H1 (cell line): Measurements from ENCODE around the gene ZNF487. TPM values are rescaled to one million over a fixed set of nuclear protein-coding genes. Genes with fewer than 3 reads are reported as not detected.
A peak's percentile ranks its signal among the peaks of the same experiment; 100 is the strongest.

Experiments used
- CTCF ChIA-PET: fragments of 300-600 bp; sonication (Branson Sonifier 250); formaldehyde crosslinking; loops from one replicate; lab custom pipeline; 2021; ENCODE audit not compliant: partially characterized antibody; lab: Charles Lee
- POLR2A ChIA-PET: fragments of 300-600 bp; sonication (Branson Sonifier 250); formaldehyde crosslinking; loops from one replicate; lab custom pipeline; 2021; ENCODE audit warnings: inconsistent platforms; ENCODE audit not compliant: partially characterized antibody; lab: Charles Lee
- DNase-seq, 2 experiments: peaks; one replicate each; pipeline versions ENCODE4 v3.0.0 to v3.0.0-alpha.2; 2010 to 2022; ENCODE audit warnings: low spot score in 2 of 2, low read depth in 1 of 2, mixed read lengths in 1 of 2
- FAIRE-seq: peaks from 2 replicates; lab custom pipeline; 2011; peaks lifted over from hg19 to GRCh38; lab: Jason Lieb, UNC
- H2AFZ ChIP-seq: 2 replicates; pipeline ENCODE4 v1.8.1; 2012; ENCODE audit warnings: low read length, inconsistent platforms
- H2AK5ac ChIP-seq: 2 replicates; pipeline ENCODE4 v1.6.1; 2013; ENCODE audit warnings: low read depth, low read length
- H2BK120ac ChIP-seq: replicated peaks from 2 replicates; pipeline ENCODE3; 2013; ENCODE audit warnings: low read depth, low read length, inconsistent platforms
- H2BK12ac ChIP-seq: 2 replicates; pipeline ENCODE4 v1.6.1; 2013; ENCODE audit warnings: low read depth, low read length
- H2BK15ac ChIP-seq: 2 replicates; pipeline ENCODE4 v1.6.1; 2013; ENCODE audit warnings: low read length
- H2BK20ac ChIP-seq: 2 replicates; pipeline ENCODE4 v1.6.1; 2013; ENCODE audit warnings: low read length
- H2BK5ac ChIP-seq: 2 replicates; pipeline ENCODE4 v1.6.1; 2013; ENCODE audit warnings: low read depth, low read length
- H3K14ac ChIP-seq: 2 replicates; pipeline ENCODE4 v1.6.1; 2013; ENCODE audit warnings: inconsistent platforms; ENCODE audit not compliant: insufficient read length
- H3K18ac ChIP-seq: 2 replicates; pipeline ENCODE4 v1.6.1; 2013; ENCODE audit warnings: low read length; ENCODE audit errors: extremely low read depth
- H3K23ac ChIP-seq: 2 replicates; pipeline ENCODE4 v1.6.1; 2013; ENCODE audit warnings: inconsistent platforms; ENCODE audit not compliant: insufficient read length
- H3K23me2 ChIP-seq: 2 replicates; pipeline ENCODE4 v1.6.1; 2013; ENCODE audit warnings: low read depth, low read length
- H3K27ac ChIP-seq: 2 replicates; pipeline ENCODE4 v1.6.1; 2011; ENCODE audit warnings: low read depth, low read length, inconsistent platforms
- H3K27me3 ChIP-seq, 4 experiments: replicated peaks in 1 of 4; 1 replicate in 1 of 4; 2 replicates in 3 of 4; pipeline versions ENCODE4 v1.6.1 to v1.8.1; 2011 to 2013; ENCODE audit warnings: low read length in 3 of 4, mild to moderate bottlenecking in 3 of 4, inconsistent platforms in 2 of 4, mixed read lengths in 2 of 4, moderate library complexity in 1 of 4; ENCODE audit not compliant: control insufficient read depth in 3 of 4, insufficient read depth in 3 of 4; ENCODE audit errors: extremely low read depth in 1 of 4
- H3K36me3 ChIP-seq, 4 experiments: 2 replicates each; pipeline versions ENCODE4 v1.6.1 to v1.8.1; 2011 to 2013; ENCODE audit warnings: mild to moderate bottlenecking in 4 of 4, low read length in 3 of 4, moderate library complexity in 2 of 4, control low read depth in 1 of 4, inconsistent platforms in 1 of 4; ENCODE audit not compliant: insufficient read depth in 4 of 4, control insufficient read depth in 2 of 4
- H3K4ac ChIP-seq: replicated peaks from 2 replicates; pipeline ENCODE3; 2013; ENCODE audit warnings: low read length, low read depth, mixed read lengths, inconsistent platforms; ENCODE audit not compliant: insufficient read length
- H3K4me1 ChIP-seq, 4 experiments: replicated peaks in 1 of 4; 1 replicate in 1 of 4; 2 replicates in 3 of 4; pipeline versions ENCODE4 v1.6.1 to v1.8.1; 2011 to 2013; ENCODE audit warnings: low read length in 3 of 4, inconsistent platforms in 2 of 4, mixed read lengths in 1 of 4; ENCODE audit not compliant: insufficient read depth in 4 of 4, control insufficient read depth in 3 of 4
- H3K4me2 ChIP-seq, 2 experiments: 2 replicates each; pipeline versions ENCODE4 v1.6.1 to v1.8.1; 2011 to 2013; ENCODE audit warnings: low read depth in 2 of 2, low read length in 2 of 2, control low read depth in 1 of 2, inconsistent platforms in 1 of 2, mild to moderate bottlenecking in 1 of 2; ENCODE audit not compliant: insufficient read depth in 1 of 2
- H3K4me3 ChIP-seq, 4 experiments: fragments of 200-600, 300-600 bp in 1 of 4; sonication (generic), shearing (Covaris generic), sonication (Bioruptor Twin) in 1 of 4; 2 replicates each; pipeline versions ENCODE4 v1.5.1 to v1.8.1; 2011 to 2016; ENCODE audit warnings: low read length in 4 of 4, low read depth in 3 of 4, control low read depth in 2 of 4, inconsistent platforms in 2 of 4, mild to moderate bottlenecking in 2 of 4, mixed read lengths in 1 of 4, moderate library complexity in 1 of 4; ENCODE audit not compliant: insufficient read depth in 2 of 4; ENCODE audit errors: extremely low read depth in 1 of 4
- H3K56ac ChIP-seq: replicated peaks from 2 replicates; pipeline ENCODE3; 2013; ENCODE audit warnings: low read depth, mild to moderate bottlenecking, mixed read lengths, low read length, inconsistent platforms; ENCODE audit not compliant: insufficient read length
- H3K79me1 ChIP-seq: 2 replicates; pipeline ENCODE4 v1.6.1; 2013; ENCODE audit warnings: low read depth, low read length, control low read depth
- H3K79me2 ChIP-seq, 2 experiments: 2 replicates each; pipeline versions ENCODE4 v1.6.1 to v1.8.1; 2012 to 2013; ENCODE audit warnings: low read length in 2 of 2, mild to moderate bottlenecking in 2 of 2, inconsistent platforms in 1 of 2; ENCODE audit not compliant: insufficient read depth in 2 of 2, control insufficient read depth in 1 of 2
- H3K9ac ChIP-seq, 4 experiments: replicated peaks in 1 of 4; 1 replicate in 1 of 4; 2 replicates in 3 of 4; pipeline versions ENCODE4 v1.6.1 to v1.8.1; 2011 to 2013; ENCODE audit warnings: low read depth in 3 of 4, low read length in 3 of 4, control low read depth in 2 of 4, mild to moderate bottlenecking in 2 of 4, moderate library complexity in 2 of 4, inconsistent platforms in 1 of 4; ENCODE audit errors: extremely low read depth in 1 of 4
- H3K9me3 ChIP-seq, 2 experiments: 2 replicates each; pipeline versions ENCODE4 v1.6.1 to v1.8.1; 2012 to 2013; ENCODE audit warnings: mild to moderate bottlenecking in 2 of 2, moderate library complexity in 2 of 2, control low read depth in 1 of 2, inconsistent platforms in 1 of 2, low read depth in 1 of 2, low read length in 1 of 2, mixed read lengths in 1 of 2; ENCODE audit not compliant: insufficient read depth in 2 of 2
- H4K20me1 ChIP-seq, 2 experiments: replicated peaks in 1 of 2; 2 replicates each; pipeline versions ENCODE3 to v1.8.1; 2011 to 2013; ENCODE audit warnings: inconsistent platforms in 2 of 2, low read length in 2 of 2, mild to moderate bottlenecking in 1 of 2; ENCODE audit not compliant: insufficient read depth in 2 of 2, control insufficient read depth in 1 of 2
- H4K5ac ChIP-seq: 2 replicates; pipeline ENCODE4 v1.6.1; 2013; ENCODE audit warnings: low read length, low read depth, mixed read lengths, inconsistent platforms; ENCODE audit not compliant: insufficient read length
- H4K8ac ChIP-seq: 2 replicates; pipeline ENCODE4 v1.8.0; 2013; ENCODE audit warnings: mild to moderate bottlenecking, moderate library complexity, low read length, inconsistent platforms; ENCODE audit not compliant: insufficient read depth; ENCODE audit errors: extremely low read depth
- H4K91ac ChIP-seq: replicated peaks from 2 replicates; pipeline ENCODE3; 2013; ENCODE audit warnings: low read length, mixed read lengths, inconsistent platforms; ENCODE audit not compliant: insufficient read length
- BACH1 ChIP-seq: IDR thresholded peaks from 2 replicates; pipeline ENCODE4 v1.6.1; 2012; ENCODE audit warnings: low read length, improper control_type of control experiment
- BRCA1 ChIP-seq: IDR thresholded peaks from 2 replicates; pipeline ENCODE4 v1.6.1; 2012; ENCODE audit warnings: low read depth, low read length, improper control_type of control experiment
- CBX8 ChIP-seq: fragments of 300-800, 300-1000 bp; sonication (generic); IDR thresholded peaks from 2 replicates; pipeline ENCODE4 v1.7.1; 2016; ENCODE audit warnings: low read depth, low read length, borderline replicate concordance
- EGR1 ChIP-seq: IDR thresholded peaks from 2 replicates; pipeline ENCODE4 v1.6.1; 2011; ENCODE audit warnings: low read depth, low read length, borderline replicate concordance
- KDM1A ChIP-seq: fragments of 200-600, 300-600 bp; sonication (generic); IDR thresholded peaks from 2 replicates; pipeline ENCODE4 v1.7.1; 2016; ENCODE audit warnings: mild to moderate bottlenecking, low read length, borderline replicate concordance
- POU5F1 ChIP-seq: IDR thresholded peaks from 2 replicates; pipeline ENCODE4 v1.6.1; 2011; ENCODE audit warnings: low read depth, mild to moderate bottlenecking, low read length, moderate library complexity
- RFX5 ChIP-seq: IDR thresholded peaks from 2 replicates; pipeline ENCODE4 v1.6.1; 2011; ENCODE audit warnings: low read depth, low read length, improper control_type of control experiment, borderline replicate concordance
- TBP ChIP-seq: IDR thresholded peaks from 2 replicates; pipeline ENCODE4 v1.6.1; 2011; ENCODE audit warnings: low read depth, low read length, improper control_type of control experiment
- TCF12 ChIP-seq: IDR thresholded peaks from 2 replicates; pipeline ENCODE4 v1.6.1; 2011; ENCODE audit warnings: low read depth, mild to moderate bottlenecking, low read length
- YY1 ChIP-seq: IDR thresholded peaks from 2 replicates; pipeline ENCODE4 v1.6.1; 2011; ENCODE audit warnings: low read depth, mild to moderate bottlenecking, low read length
- WGBS, 2 experiments: shearing (Covaris generic) in 1 of 2; methylation state at CpG; one replicate each; pipeline versions ENCODE4 v1.1.6 to v1.1.7; 2013 to 2015; ENCODE audit warnings: low lambda C conversion rate in 2 of 2, mixed read lengths in 2 of 2, inconsistent platforms in 1 of 2, low coverage in 1 of 2, missing lambda C conversion rate in 1 of 2; ENCODE audit not compliant: insufficient replicate concordance in 2 of 2, insufficient coverage in 1 of 2, insufficient read length in 1 of 2; ENCODE audit errors: extremely low coverage in 1 of 2, missing lambda C conversion rate in 1 of 2; 5-methylcytosine and 5-hydroxymethylcytosine counted together
- polyA plus RNA-seq, 7 experiments: library from polyadenylated mRNA; depleted of rRNA in 3 of 7; stranded (reverse) in 5 of 7; unstranded in 2 of 7; fragments of >200 nt in 5 of 7; fragments of 200-250 nt in 2 of 7; gene quantifications; 1 replicate in 5 of 7; 2 replicates in 1 of 7; 4 replicates in 1 of 7; pipeline versions ENCODE4 v1.2.1 to v1.2.3, GENCODE V29; 2011 to 2013; ENCODE audit warnings: missing spikeins in 2 of 7, mixed read lengths in 2 of 7
- total RNA-seq: library from RNA; stranded (reverse); fragmentation: NEBNext Ultra II Directional; extraction: Animal tissue kit (Norgen Biotek cat#: 25700); gene quantifications from 2 replicates; pipeline ENCODE4 v1.2.1, GENCODE V29; 2021
- TF ChIP-seq, protein P1 (sequence below): IDR thresholded peaks from 2 replicates; pipeline ENCODE4 v1.6.1; 2012; ENCODE audit warnings: inconsistent platforms

The ZNF487 gene
- total and polyA plus RNA-seq, 2 of the 8 experiments (the other 6 are each of a cell fraction or from before 2014, with no cell fraction given) = 1.9 to 2.5 TPM

DNA sequence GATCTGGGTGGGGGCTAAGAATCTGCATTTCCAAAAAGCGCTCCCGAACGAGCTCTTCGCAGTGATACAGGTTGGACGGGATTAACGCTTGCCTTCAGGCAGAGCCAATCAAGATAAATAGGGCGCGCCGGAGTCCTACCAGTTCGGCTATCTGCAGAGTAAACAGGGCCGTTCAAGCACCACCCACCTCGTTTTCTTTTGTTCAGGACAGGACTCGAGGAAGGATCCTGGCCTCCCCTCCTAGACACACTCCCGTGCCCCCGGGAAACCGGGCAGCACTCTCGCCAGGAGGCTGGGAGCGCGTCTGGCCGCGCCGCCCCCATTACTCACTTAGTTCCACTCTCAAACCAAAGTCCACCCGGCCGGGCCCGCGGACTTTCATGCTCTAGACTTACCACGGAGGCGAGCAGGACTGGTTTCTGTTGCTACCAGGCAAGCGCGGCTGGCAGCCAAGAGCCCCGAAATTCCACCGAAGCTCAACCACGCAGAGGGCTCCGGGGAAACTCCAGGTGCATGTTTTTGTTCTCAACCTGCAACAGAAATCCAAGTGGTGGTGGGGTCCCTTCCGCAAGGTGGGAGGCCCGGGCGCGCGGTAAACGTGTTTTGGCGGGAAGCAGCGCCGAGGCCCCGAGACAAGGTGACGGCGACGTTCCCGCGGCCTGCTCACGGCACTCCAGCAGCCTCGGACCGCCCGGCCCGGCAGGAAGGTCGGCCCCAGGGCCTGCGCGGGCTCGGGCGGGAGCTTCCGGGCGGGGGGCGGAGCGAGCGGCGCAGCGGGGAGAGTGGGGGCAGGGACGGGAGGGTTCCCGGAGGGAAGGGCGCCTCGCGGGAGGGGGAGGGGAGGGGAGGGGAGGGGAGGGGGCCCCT is 40.6 kb upstream of the ZNF487 start:
- peak overlapping the region; percentile 96 for H3K27ac ChIP-seq
- peaks cover 66 to 91% of the 10 kb centered on the region in 2 experiments for H3K79me2 ChIP-seq
- H3K23me2 ChIP-seq = peaks cover 10% of the 10 kb centered on the region
- H3K79me1 ChIP-seq = peaks cover 7% of the 10 kb centered on the region
- H3K4me2 ChIP-seq = peak overlapping the region; percentile 78 to 86
- peak overlapping the region; percentile 70 for H4K5ac ChIP-seq
- H4K91ac ChIP-seq = peak overlapping the region; percentile 93
- H3K23ac ChIP-seq = no peak overlapping the region
- no peaks in the 10 kb centered on the region for H3K27me3 ChIP-seq
- ChIA-PET CTCF (interaction anchor here (0.6 to 2.0 kb wide), 5 partner anchors 9 to 65 kb away, joined by 3 to 5 read pairs (median 4); partner anchors contain the start of gene ZNF487), POLR2A (interaction anchor here (0.6 to 10.5 kb wide), 28 partner anchors 8 to 291 kb away, joined by 3 to 112 read pairs (median 4); partner anchors contain the start of genes FXYD4, HNRNPF and ZNF487)
- H3K9me3 ChIP-seq = no peaks in the 10 kb centered on the region
- H3K4ac ChIP-seq = peak overlapping the region; percentile 92
- no peak overlapping the region for H2BK120ac ChIP-seq
- 0 out of 2 replicates have a peak overlapping the region, but pooled peaks have one; percentile 25 for H2AK5ac ChIP-seq
- no peak overlapping the region for H2BK20ac ChIP-seq
- H2BK5ac ChIP-seq = peak overlapping the region; percentile 91
- peak overlapping the region; percentile 90 for H3K18ac ChIP-seq
- H3K4me1 ChIP-seq = peaks cover 5 to 14% (median 11%) of the 10 kb centered on the region in 4 experiments
- peak overlapping the region; percentile 71; the same call in 1 of the 2 replicates for H2BK12ac ChIP-seq
- FAIRE-seq (no peak), DNase-seq (peak in 1 of 2 experiments; percentile 85)
- peak overlapping the region; percentile 91 to 97 (median 96) for H3K9ac ChIP-seq
- H4K20me1 ChIP-seq = peaks cover 24 to 45% of the 10 kb centered on the region in 2 experiments
- peak overlapping the region; percentile 99; the same call in 1 of the 2 replicates for H4K8ac ChIP-seq
- peak overlapping the region; percentile 76 to 91 (median 86) for H3K4me3 ChIP-seq
- H2AFZ ChIP-seq = no peak overlapping the region
- WGBS, 2 experiments = 1% methylated on average over 47 of the region's 71 CpGs; no CpG with 5 or more reads in 1 of the 2 experiments
- peak overlapping the region; percentile 74 for H3K56ac ChIP-seq
- 0 out of 2 replicates have a peak overlapping the region, but pooled peaks have one; percentile 61 for H2BK15ac ChIP-seq
- peaks cover 19 to 45% (median 35%) of the 10 kb centered on the region in 4 experiments for H3K36me3 ChIP-seq
- no peak overlapping the region for H3K14ac ChIP-seq
- TF ChIP-seq YY1 = peak; percentile 6; the same call in 1 of the 2 replicates
- TF ChIP-seq RFX5 = no peak
- no peak for TF ChIP-seq KDM1A
- peak; percentile 55; the same call in 1 of the 2 replicates for TF ChIP-seq TBP
- TF ChIP-seq BRCA1 = no peak
- TF ChIP-seq BACH1 = no peak
- no peak for TF ChIP-seq EGR1
- TF ChIP-seq, protein P1, sequence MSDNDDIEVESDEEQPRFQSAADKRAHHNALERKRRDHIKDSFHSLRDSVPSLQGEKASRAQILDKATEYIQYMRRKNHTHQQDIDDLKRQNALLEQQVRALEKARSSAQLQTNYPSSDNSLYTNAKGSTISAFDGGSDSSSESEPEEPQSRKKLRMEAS = peak; percentile 70
- TF ChIP-seq POU5F1 = no peak
- no peak for TF ChIP-seq CBX8
- TF ChIP-seq TCF12 = no peak
